Epithelial cell of proximal tubule (primary cell): ENCODE results near the gene HOXC12. TPM values are rescaled to one million over a fixed set of nuclear protein-coding genes. Genes with fewer than 3 reads are reported as not detected.

ENCODE experiments used
- DNase-seq: peaks from one replicate; pipeline ENCODE4 v3.0.0-alpha.2; 2011; ENCODE audit warnings: low read depth
- H3K4me3 ChIP-seq: 2 replicates; pipeline ENCODE4 v1.5.1; 2011; ENCODE audit warnings: low read depth, mild to moderate bottlenecking, low read length
- total RNA-seq: library from RNA; depleted of rRNA; stranded (reverse); fragments of >200 nt; gene quantifications from 2 replicates; pipeline ENCODE4 v1.2.3, GENCODE V29; 2015
- TF ChIP-seq, protein P1 (sequence below): conservative IDR thresholded peaks from 2 replicates; pipeline ENCODE4 v1.5.1; 2012; ENCODE audit warnings: low read depth, mild to moderate bottlenecking, low read length

Gene HOXC12
- total RNA-seq, 1 donor from 2014 or later: not detected

DNA sequence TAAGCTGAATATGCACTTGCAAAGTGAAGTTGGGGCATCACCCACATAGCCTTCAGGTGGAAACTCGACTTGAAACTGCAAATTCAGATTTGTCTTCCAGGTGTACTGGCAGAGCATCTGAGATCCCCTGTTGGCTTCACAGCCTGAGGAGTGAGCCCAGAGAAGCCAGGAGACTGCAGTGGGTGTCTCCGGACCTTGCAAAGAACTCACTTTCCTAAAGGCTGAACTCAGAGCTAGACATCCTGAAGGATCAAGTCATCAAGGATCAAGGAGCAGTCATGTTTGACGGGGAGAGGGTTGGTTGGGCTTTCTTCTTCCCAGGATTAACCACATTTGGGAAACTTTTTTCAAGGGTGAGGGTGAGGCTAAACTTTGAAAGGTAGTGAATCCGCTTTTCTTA, 25.2 kb upstream of the HOXC12 start:
- DNase-seq: no peak
- H3K4me3 ChIP-seq: no peak overlapping the region
- TF ChIP-seq, protein P1, sequence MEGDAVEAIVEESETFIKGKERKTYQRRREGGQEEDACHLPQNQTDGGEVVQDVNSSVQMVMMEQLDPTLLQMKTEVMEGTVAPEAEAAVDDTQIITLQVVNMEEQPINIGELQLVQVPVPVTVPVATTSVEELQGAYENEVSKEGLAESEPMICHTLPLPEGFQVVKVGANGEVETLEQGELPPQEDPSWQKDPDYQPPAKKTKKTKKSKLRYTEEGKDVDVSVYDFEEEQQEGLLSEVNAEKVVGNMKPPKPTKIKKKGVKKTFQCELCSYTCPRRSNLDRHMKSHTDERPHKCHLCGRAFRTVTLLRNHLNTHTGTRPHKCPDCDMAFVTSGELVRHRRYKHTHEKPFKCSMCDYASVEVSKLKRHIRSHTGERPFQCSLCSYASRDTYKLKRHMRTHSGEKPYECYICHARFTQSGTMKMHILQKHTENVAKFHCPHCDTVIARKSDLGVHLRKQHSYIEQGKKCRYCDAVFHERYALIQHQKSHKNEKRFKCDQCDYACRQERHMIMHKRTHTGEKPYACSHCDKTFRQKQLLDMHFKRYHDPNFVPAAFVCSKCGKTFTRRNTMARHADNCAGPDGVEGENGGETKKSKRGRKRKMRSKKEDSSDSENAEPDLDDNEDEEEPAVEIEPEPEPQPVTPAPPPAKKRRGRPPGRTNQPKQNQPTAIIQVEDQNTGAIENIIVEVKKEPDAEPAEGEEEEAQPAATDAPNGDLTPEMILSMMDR: no peak

DNA sequence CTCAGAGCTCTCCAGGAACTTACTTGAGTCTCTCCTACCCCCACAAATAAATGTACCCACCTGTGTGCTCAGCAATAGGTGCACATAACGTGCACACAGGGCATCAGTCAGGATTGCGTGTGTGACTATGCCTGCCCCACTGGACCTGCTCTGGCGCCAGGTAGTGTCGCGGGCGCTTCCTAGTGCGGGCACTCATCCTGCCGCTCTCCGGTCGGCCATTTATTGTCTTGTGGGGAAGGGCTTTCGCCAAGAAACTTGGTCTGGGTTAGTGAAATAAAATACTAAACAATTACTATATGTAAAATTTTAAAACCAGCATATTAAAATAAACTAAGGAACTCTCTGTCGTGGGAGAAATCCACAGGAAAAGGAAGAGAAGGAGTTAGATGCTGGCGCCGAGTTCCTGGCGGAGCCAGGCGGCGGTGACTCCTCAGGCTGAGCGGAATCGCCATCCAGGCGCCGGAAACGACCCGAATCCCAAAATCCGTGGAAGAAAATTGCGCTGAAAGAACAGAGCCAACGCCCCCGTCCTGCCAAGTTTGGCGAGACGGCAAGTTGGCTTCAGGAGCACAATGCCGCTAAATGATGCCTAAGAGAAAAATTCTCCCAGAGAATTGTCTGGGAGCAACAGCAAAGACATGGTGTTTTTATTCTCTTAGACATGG, 24.0 kb upstream of the HOXC12 start:
- TF ChIP-seq, protein P1: no peak
- H3K4me3 ChIP-seq: no peak overlapping the region
- no peak for DNase-seq

DNA sequence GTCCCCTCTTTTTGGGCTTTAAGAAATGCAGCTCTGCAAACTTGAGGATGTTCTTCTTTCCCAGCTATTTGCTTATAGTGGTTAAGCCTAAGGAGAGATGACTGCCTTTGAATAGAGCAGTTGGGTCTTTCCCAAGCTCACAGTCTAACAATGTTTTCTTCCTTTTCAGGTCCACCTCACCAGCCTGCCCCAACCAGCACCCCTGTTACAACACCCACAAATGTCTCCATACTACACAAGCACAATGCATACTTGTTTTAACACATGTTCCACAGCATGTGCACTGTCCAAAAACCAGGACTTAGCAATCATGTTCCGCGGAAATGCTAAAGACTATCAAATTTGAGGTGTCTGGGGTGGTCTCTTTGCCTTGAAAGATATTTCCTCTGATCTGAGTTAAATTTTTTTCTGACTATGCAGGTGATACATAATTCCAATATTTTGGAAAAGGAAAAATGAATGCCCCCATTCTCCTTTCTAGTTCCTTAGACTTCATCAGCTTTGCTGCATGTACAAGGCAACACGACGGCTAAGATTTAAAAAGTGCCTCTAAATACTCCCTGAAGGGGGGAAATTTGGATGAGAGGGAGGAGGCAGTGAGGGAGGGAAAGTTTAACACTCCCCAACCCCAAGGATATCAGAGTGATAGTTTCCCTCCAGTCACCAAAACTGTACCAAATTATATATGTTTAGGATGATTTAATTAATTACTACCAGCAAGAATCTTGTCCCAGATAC, 22.7 kb upstream of the HOXC12 start:
- TF ChIP-seq, protein P1: no peak
- no peak overlapping the region for H3K4me3 ChIP-seq
- no peak for DNase-seq

DNA sequence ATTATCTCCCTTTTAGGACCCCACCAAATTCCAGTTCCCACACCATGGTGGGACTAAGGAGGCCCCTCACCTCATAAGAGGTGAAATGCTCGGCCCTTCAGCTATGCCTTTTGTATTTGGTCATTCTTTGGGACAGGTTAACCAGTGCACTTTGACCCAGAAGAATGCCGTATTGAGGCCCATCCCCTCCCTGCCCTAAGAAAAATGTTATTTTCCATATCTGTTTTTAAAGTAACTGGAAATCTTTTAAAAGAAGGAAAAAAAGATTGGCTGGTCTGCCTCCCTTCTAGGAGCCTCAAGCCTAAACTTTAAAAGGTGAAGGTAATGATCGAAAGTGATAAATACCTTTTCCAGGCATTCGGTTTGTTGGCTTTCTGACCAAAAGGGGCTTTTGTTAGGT, 21.8 kb upstream of the HOXC12 start:
- TF ChIP-seq, protein P1: no peak

DNA sequence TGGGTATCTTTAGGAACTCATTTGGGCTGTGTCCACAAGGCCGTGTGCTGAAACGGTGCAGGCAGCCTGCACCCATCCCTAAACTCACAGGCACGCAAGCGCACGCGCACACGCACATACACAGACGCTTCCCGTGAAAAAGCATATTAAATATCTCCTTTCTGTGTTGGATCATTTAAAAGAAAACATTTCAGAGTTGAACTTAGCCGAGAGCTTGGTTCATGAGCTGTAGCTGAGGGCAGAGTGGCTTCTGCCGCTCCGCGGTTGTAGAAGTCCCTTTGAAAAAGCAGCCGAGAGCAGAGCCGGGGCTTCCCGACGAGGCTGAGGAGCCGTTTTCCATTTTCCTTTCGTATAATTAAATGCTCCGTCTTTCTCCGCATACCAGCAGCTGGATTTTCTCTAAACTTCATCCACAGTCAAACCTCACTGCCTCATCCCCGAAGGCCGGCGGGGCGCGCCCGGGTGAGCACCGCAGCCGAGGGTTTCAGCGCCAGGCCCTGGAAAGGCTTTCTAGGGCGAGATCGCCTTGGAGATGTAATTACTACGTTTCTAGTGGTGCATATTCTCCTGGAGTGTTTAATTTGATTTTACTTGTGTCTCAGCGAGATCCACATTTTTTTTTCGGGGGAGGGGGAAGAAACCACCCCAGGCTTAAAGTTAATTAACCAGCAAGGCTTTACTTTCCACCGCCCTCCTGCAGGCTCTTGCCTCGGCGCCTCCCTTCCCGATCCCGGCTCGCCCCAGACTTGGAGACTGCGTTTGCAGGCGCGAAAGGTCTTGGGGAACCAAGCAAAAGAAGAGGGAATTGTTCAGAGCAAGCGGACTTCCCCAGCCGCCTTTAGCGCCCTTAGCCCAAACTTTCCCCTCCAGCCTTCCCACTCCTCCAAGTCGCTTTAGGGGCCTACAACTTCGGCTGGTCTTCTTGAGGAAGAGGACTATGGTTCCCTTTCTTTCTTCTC, 19.0 kb upstream of the HOXC12 start:
- no peak overlapping the region for H3K4me3 ChIP-seq
- DNase-seq: no peak
- TF ChIP-seq, protein P1: no peak

More for the DNA sequence above, 21.8 kb upstream of the HOXC12 start:
- no peak overlapping the region for H3K4me3 ChIP-seq
- DNase-seq: no peak

DNA sequence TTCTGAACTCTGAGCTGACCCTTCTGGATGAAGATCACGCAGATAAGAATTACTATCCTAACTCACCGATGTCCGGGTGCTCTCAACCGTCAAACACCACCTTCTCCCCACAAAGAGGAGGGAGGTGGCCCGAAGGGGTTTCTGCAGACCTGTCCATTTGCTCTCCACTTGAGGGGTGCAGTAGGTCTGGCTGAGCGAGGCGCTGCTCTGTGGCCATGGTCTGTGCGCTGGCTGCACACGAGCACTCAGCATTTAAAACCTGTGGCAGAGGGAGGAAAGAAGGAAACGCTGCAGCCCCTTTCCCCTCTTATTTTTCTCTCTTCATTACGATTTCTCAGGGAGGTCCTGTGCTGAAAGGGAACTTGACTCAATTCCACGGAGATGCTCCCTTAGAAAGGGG, 17.6 kb upstream of the HOXC12 start:
- no peak overlapping the region for H3K4me3 ChIP-seq
- TF ChIP-seq, protein P1: no peak
- no peak for DNase-seq
